WERI-Rb-1 (cell line): ENCODE data around the gene CSRP2.

Source experiments
- DNase-seq: peaks from one replicate; pipeline ENCODE4 v3.0.0-alpha.2; 2020
- H3K27ac ChIP-seq: fragments of 250-450 bp; sonication (Bioruptor Pico); 2 replicates; pipeline ENCODE4 v1.5.1; 2020; ENCODE audit warnings: mild to moderate bottlenecking, moderate library complexity
- H3K27me3 ChIP-seq: fragments of 250-450 bp; sonication (Bioruptor Pico); 2 replicates; pipeline ENCODE4 v1.5.1; 2021; ENCODE audit warnings: mild to moderate bottlenecking, low read depth, moderate library complexity; ENCODE audit not compliant: insufficient read depth, severe bottlenecking
- H3K36me3 ChIP-seq: fragments of 250-450 bp; sonication (Bioruptor Pico); 2 replicates; pipeline ENCODE4 v1.5.1; 2020; ENCODE audit warnings: mild to moderate bottlenecking, moderate library complexity
- H3K4me3 ChIP-seq: 2 replicates; pipeline ENCODE4 v1.5.1; 2011; ENCODE audit warnings: low read depth, mild to moderate bottlenecking, control low read depth, low read length
- H3K9me3 ChIP-seq: fragments of 250-450 bp; sonication (Bioruptor Pico); 2 replicates; pipeline ENCODE4 v1.5.1; 2021; ENCODE audit warnings: mild to moderate bottlenecking, moderate library complexity; ENCODE audit not compliant: severe bottlenecking
- CTCF ChIP-seq: IDR thresholded peaks from 2 replicates; pipeline ENCODE4 v1.5.1; 2011; ENCODE audit warnings: low read depth, mild to moderate bottlenecking, control low read depth, inconsistent platforms, low read length

CSRP2 gene

DNA sequence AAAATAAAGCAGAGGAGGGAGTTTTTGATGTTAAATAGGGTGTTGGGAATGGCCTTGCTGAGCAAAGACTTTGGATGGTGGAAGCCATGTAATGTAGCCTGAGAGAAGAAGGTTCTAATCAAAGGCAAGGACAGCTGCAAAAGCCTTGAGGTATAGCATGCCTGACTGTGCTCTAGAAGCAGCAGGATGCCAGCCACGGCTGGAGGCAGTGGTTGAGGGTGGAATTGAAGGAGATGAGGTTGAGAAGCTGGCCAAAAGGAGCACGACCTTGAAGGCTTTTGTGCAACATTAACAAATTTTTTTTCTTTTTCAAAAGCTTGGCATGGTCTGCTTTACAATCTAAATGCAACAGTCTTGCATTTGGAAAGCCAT, 42.3 kb upstream of the CSRP2 start:
- TF ChIP-seq CTCF, result no peak
- DNase-seq, result no peak
- no peaks in the 10 kb centered on the region for H3K27me3 ChIP-seq
- no peaks in the 10 kb centered on the region for H3K36me3 ChIP-seq
- H3K27ac ChIP-seq, result no peak overlapping the region
- no peaks in the 10 kb centered on the region for H3K9me3 ChIP-seq
- no peak overlapping the region for H3K4me3 ChIP-seq

DNA sequence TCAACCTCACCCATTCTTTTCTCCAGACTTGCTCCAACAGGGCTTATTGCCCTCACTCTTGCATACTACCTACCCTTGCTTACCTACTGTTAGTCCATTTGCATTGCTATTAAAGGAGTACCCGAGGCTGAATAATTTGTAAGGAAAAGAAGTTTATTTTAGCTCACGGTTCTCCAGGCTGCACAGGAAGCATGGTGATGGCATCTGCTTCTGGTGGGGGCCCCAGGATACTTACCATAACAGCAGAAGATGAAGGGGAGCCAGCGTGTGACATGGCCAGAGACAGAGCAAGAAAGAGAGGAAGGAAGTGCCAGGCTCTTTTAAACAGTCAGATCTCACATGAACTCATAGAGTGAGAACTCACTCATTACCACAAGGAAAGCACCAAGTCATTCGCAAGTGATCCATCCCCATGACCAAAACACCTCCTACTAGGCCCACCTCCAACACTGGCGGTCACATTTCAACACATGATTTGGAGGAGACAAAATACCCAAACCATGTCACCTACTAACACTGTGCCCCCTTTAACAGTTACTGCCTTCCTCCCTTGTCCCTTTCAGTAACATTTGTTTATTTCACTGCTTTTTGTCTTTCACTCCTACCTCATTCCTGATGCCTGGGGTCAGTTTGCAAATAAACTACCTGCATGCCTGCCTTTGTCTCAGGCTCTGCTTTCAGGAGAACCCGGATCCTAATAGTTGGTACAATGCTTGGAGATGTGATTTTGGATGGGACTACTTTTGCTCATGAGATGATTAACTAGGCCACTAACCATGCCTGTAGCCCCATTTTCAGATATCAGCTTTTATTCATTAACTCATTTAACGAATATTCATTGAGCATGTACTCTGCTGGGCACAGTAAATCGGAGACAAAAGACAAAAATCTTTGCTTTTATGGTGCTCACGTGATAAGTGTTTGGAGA, 41.6 kb upstream of the CSRP2 start:
- H3K36me3 ChIP-seq, result no peaks in the 10 kb centered on the region
- H3K27me3 ChIP-seq, result no peaks in the 10 kb centered on the region
- no peak overlapping the region for H3K27ac ChIP-seq
- no peaks in the 10 kb centered on the region for H3K9me3 ChIP-seq
- no peak overlapping the region for H3K4me3 ChIP-seq
- TF ChIP-seq CTCF, result no peak
- DNase-seq, result no peak

- Histone ChIP-seq H3K36me3 (no peaks in the 10 kb centered on the region), H3K4me3 (no peak overlapping the region), H3K27me3 (no peaks in the 10 kb centered on the region), H3K9me3 (no peaks in the 10 kb centered on the region), H3K27ac (no peak overlapping the region)
- DNase-seq, result no peak
- TF ChIP-seq CTCF, result no peak
Measured at GRCh38 chr12:76919383-76920171, 40.8 kb upstream of the CSRP2 start.

DNA sequence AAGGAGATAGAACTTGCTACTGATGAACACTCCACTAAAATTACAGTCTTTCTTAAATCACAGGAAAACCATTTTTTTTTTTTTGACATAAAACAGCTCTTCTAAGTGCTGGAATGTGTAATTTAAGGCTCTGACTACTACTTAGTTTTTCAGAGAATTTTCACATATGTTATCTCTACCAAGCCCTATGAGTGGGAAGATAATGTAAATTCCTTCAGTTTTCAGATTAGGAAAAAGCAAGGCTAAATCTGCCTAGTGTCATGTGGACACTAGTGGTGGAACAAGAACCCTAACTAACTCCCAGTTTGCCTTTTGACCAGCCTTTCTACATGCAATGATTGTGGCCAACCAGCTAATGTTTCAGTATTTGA, 37.3 kb upstream of the CSRP2 start:
- TF ChIP-seq CTCF, result no peak
- Histone ChIP-seq H3K27ac (no peak overlapping the region), H3K36me3 (no peaks in the 10 kb centered on the region), H3K9me3 (no peaks in the 10 kb centered on the region), H3K4me3 (no peak overlapping the region), H3K27me3 (no peaks in the 10 kb centered on the region)
- no peak for DNase-seq

DNA sequence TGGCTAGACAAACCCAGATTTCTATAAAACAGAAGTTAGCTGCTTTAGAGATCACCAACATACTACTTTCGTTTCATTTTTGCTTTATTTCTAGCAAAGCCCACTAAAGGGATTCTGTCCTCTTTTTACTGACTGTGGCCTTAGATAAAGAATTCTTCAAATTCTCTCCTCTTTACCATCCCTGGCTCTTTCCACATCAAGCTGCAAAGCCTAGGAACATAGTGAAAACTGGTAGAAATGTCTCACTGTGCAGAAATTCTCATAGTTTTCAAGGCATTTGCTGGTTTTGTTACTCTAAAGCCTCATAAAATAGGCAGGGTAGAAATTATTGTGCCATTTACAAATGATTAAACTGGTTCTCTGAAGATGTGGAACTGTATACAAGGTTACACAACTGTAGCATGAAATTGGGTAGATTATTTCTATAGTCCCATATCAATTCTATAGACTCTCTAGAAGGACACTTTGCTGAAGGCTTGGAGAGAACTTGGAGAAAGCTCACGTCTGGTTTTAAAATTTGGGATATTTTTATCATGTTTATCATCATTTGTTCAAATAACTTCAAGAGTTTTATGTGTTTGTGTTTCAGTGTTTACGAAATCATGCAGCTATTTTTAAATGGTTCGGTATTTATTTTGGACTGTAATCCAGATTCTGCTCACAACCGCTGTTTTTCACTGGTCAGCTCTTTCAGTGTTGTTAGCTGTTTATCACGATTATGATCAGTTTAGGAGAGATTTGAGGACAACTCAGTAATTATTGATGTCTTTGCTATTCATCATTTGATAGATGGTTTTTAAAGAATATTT, 36.7 kb upstream of the CSRP2 start:
- no peak for TF ChIP-seq CTCF
- DNase-seq, result no peak
- H3K27me3 ChIP-seq, result no peaks in the 10 kb centered on the region
- H3K36me3 ChIP-seq, result no peaks in the 10 kb centered on the region
- H3K9me3 ChIP-seq, result no peaks in the 10 kb centered on the region
- no peak overlapping the region for H3K27ac ChIP-seq
- no peak overlapping the region for H3K4me3 ChIP-seq
